OCI-LY3 (cell line): ENCODE data around the gene TAF1B.

Experiments
- EZH2phosphoT487 ChIP-seq: fragments of 200-600 bp; shearing (Covaris generic); IDR thresholded peaks from 2 replicates; pipeline ENCODE4 v1.6.1; 2018; ENCODE audit warnings: antibody characterized with exemption, mixed run types, low read depth
- TF ChIP-seq, protein P1 (sequence below): fragments of 200-600, 300-600 bp; sonication (generic); IDR thresholded peaks from 2 replicates; pipeline ENCODE4 v1.5.1; 2014; ENCODE audit warnings: antibody characterized with exemption, low read length, low read depth

DNA sequence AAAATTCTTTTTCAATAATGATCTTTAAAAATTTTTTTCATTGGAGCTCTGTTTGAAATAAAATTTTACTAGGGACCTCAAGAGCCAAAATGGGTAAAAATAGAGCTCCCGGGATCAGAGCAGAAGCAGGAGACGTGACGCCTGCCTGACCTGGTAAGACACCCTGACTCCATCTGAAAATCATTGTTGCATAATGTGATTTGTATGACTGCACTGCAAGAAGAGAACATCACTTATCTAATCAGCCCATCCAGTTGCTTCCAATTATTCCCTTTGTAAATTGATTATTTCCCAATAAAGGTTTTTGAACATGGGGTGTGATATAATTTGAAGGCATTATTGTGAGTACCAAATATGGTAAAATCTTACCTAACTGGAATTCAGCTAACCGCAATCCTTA, 17.1 kb upstream of the TAF1B start:
- TF ChIP-seq, protein P1, sequence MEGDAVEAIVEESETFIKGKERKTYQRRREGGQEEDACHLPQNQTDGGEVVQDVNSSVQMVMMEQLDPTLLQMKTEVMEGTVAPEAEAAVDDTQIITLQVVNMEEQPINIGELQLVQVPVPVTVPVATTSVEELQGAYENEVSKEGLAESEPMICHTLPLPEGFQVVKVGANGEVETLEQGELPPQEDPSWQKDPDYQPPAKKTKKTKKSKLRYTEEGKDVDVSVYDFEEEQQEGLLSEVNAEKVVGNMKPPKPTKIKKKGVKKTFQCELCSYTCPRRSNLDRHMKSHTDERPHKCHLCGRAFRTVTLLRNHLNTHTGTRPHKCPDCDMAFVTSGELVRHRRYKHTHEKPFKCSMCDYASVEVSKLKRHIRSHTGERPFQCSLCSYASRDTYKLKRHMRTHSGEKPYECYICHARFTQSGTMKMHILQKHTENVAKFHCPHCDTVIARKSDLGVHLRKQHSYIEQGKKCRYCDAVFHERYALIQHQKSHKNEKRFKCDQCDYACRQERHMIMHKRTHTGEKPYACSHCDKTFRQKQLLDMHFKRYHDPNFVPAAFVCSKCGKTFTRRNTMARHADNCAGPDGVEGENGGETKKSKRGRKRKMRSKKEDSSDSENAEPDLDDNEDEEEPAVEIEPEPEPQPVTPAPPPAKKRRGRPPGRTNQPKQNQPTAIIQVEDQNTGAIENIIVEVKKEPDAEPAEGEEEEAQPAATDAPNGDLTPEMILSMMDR = no peak
- no peak for TF ChIP-seq EZH2phosphoT487
